HepG2 (cell line): Measurements from ENCODE around the gene C20orf202. TPM values are rescaled to one million over a fixed set of nuclear protein-coding genes. Genes with fewer than 3 reads are reported as not detected.

Experiments
- HNRNPLL ChIP-seq: fragments of 200-400 bp; formaldehyde crosslinking; IDR thresholded peaks from 2 replicates; pipeline ENCODE4 v1.6.1; 2017; ENCODE audit warnings: mild to moderate bottlenecking, low read depth, low read length; ENCODE audit not compliant: poor library complexity, severe bottlenecking
- HNRNPUL1 ChIP-seq: fragments of 200-400 bp; formaldehyde crosslinking; IDR thresholded peaks from 2 replicates; pipeline ENCODE4 v1.6.1; 2017; ENCODE audit warnings: low read depth, mild to moderate bottlenecking, low read length, moderate library complexity
- IRF2 ChIP-seq: IDR thresholded peaks from 2 replicates; pipeline ENCODE4 v1.6.1; 2018; ENCODE audit warnings: missing genetic modification reagents, missing compliant biosample characterization
- RBFOX2 ChIP-seq: fragments of 200-400 bp; formaldehyde crosslinking; IDR thresholded peaks from 2 replicates; pipeline ENCODE4 v1.6.1; 2017; ENCODE audit warnings: low read depth, mild to moderate bottlenecking, low read length
- SALL1 ChIP-seq: sonication (generic); formaldehyde crosslinking; IDR thresholded peaks from 2 replicates; pipeline ENCODE4 v1.8.0; 2022; ENCODE audit warnings: mild to moderate bottlenecking, missing genetic modification reagents
- SOX6 ChIP-seq, 2 experiments: fragments of 450-650 bp in 1 of 2; sonication (generic) in 1 of 2; formaldehyde crosslinking in 1 of 2; IDR thresholded peaks; 2 replicates each; pipeline versions ENCODE4 v1.4.0 to v1.6.1; 2017 to 2020; ENCODE audit warnings: antibody characterized with exemption in 1 of 2, mild to moderate bottlenecking in 1 of 2, missing genetic modification reagents in 1 of 2
- ZBTB38 ChIP-seq: sonication (generic); formaldehyde crosslinking; IDR thresholded peaks from 2 replicates; pipeline ENCODE4 v1.5.1; 2020; ENCODE audit warnings: mild to moderate bottlenecking, missing genetic modification reagents
- ZSCAN25 ChIP-seq: sonication (generic); formaldehyde crosslinking; IDR thresholded peaks from 2 replicates; pipeline ENCODE4 v1.8.0; 2022; ENCODE audit warnings: mild to moderate bottlenecking, missing genetic modification reagents
- polyA plus RNA-seq, 8 experiments: library from polyadenylated mRNA; depleted of rRNA in 3 of 8; stranded (reverse) in 7 of 8; unstranded in 1 of 8; fragments of >200 nt; fragmentation: Illumina TruSeq in 4 of 8; extraction: Trizol in 4 of 8; gene quantifications; 2 replicates each; pipeline versions ENCODE4 v1.2.1 to v1.2.3, GENCODE V29; 2011 to 2016; ENCODE audit warnings: low read depth in 4 of 8, missing spikeins in 1 of 8, mixed read lengths in 1 of 8; ENCODE audit not compliant: insufficient read depth in 1 of 8
- total RNA-seq, 5 experiments: library from RNA; depleted of rRNA; stranded (reverse); fragments of >200 nt; fragmentation: Illumina TruSeq; extraction: Trizol; gene quantifications; 2 replicates each; pipeline ENCODE4 v1.2.3, GENCODE V29; 2016; ENCODE audit warnings: low read depth in 1 of 5
- TF ChIP-seq, protein P1 (sequence below): sonication (generic); formaldehyde crosslinking; IDR thresholded peaks from 2 replicates; pipeline ENCODE4 v1.4.0; 2020; ENCODE audit warnings: missing genetic modification reagents
- TF ChIP-seq, protein P2 (sequence below): sonication (generic); formaldehyde crosslinking; IDR thresholded peaks from 2 replicates; pipeline ENCODE4 v1.4.0; 2020; ENCODE audit warnings: mild to moderate bottlenecking, missing genetic modification reagents

Gene C20orf202
- total and polyA plus RNA-seq, 2 of the 13 experiments (the other 11 are each of a cell fraction or from before 2014, with no cell fraction given) = 0.20 to 1.2 TPM

DNA sequence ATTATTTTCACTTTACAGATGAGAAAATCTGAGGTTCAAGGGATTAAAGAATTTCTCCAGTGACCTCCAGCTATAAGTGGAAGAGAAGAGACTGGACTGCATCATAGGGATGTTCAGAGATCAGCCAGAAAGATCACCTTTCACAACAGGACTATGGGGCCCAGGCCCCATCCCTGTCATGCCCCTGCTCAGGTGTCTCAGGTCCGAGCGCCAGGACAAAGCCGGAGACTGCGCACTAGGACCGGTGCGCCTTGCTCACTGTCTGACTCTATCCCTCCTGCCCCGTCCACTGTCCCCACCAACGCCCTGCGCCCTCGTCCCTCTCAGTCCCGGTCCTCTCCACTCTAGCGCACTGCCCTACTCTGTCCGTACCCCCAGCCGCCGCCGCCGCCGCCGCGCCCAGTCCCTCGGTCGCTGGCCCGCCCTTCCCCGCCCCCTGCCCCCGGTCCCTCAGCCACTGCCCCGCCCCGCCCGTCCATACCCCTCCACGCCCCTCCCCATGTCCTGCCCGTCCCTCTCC lies 22.1 kb downstream of the C20orf202 start (continued):
- no peak for TF ChIP-seq HNRNPUL1
- peak; percentile 23; the same call in 1 of the 2 replicates for TF ChIP-seq SALL1
- TF ChIP-seq, protein P1, sequence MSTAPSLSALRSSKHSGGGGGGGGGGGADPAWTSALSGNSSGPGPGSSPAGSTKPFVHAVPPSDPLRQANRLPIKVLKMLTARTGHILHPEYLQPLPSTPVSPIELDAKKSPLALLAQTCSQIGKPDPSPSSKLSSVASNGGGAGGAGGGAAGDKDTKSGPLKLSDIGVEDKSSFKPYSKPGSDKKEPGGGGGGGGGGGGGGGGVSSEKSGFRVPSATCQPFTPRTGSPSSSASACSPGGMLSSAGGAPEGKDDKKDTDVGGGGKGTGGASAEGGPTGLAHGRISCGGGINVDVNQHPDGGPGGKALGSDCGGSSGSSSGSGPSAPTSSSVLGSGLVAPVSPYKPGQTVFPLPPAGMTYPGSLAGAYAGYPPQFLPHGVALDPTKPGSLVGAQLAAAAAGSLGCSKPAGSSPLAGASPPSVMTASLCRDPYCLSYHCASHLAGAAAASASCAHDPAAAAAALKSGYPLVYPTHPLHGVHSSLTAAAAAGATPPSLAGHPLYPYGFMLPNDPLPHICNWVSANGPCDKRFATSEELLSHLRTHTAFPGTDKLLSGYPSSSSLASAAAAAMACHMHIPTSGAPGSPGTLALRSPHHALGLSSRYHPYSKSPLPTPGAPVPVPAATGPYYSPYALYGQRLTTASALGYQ (CRISPR knock-in tag) = no peak
- peak; percentile 86 for TF ChIP-seq ZSCAN25
- 0 out of 2 replicates have a peak, but pooled peaks have one; percentile 13 for TF ChIP-seq IRF2
- 0 out of 2 replicates have a peak, but pooled peaks have one; percentile 4 for TF ChIP-seq RBFOX2
- 0 out of 2 replicates have a peak, but pooled peaks have one; percentile 31 for TF ChIP-seq ZBTB38 (CRISPR knock-in tag)
- peak; percentile 57 for TF ChIP-seq HNRNPLL
- TF ChIP-seq, protein P2, sequence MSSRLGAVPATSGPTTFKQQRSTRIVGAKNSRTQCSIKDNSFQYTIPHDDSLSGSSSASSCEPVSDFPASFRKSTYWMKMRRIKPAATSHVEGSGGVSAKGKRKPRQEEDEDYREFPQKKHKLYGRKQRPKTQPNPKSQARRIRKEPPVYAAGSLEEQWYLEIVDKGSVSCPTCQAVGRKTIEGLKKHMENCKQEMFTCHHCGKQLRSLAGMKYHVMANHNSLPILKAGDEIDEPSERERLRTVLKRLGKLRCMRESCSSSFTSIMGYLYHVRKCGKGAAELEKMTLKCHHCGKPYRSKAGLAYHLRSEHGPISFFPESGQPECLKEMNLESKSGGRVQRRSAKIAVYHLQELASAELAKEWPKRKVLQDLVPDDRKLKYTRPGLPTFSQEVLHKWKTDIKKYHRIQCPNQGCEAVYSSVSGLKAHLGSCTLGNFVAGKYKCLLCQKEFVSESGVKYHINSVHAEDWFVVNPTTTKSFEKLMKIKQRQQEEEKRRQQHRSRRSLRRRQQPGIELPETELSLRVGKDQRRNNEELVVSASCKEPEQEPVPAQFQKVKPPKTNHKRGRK = 0 out of 2 replicates have a peak, but pooled peaks have one; percentile 48
- no peak for TF ChIP-seq SOX6 (IDR thresholded peaks at IDR 0.05)
- 0 out of 2 replicates have a peak, but pooled peaks have one; percentile 30 for TF ChIP-seq SOX6 (CRISPR knock-in tag; IDR thresholded peaks at IDR 0.05)
